Measurements from ENCODE around the gene TRIO.

DNA sequence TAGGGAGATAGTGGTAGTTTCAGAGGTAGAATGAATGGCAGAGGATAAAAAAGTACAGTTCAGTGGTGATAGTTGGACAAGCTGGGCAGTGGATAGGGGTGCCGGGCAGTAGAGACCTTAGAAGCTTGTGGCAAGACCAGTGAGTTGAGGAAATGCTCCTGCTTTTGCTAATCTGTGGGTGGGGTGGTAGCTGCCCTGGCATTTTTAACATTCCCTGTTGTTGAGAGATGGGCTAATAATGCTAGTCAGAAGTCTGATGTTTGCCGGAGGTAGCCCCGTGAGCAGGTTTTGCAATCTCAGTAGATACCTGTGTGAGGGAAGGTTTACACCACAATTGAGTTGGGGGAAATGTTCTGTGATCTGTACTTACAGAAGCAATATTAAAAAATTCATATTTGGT lies 91.1 kb downstream of the TRIO start:
- TF ChIP-seq, protein P1, sequence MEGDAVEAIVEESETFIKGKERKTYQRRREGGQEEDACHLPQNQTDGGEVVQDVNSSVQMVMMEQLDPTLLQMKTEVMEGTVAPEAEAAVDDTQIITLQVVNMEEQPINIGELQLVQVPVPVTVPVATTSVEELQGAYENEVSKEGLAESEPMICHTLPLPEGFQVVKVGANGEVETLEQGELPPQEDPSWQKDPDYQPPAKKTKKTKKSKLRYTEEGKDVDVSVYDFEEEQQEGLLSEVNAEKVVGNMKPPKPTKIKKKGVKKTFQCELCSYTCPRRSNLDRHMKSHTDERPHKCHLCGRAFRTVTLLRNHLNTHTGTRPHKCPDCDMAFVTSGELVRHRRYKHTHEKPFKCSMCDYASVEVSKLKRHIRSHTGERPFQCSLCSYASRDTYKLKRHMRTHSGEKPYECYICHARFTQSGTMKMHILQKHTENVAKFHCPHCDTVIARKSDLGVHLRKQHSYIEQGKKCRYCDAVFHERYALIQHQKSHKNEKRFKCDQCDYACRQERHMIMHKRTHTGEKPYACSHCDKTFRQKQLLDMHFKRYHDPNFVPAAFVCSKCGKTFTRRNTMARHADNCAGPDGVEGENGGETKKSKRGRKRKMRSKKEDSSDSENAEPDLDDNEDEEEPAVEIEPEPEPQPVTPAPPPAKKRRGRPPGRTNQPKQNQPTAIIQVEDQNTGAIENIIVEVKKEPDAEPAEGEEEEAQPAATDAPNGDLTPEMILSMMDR (IDR thresholded peaks at IDR 0.05; ENCODE audit: insufficient read depth, low read length, poor library complexity, severe bottlenecking), result no peak
- no peak for TF ChIP-seq EZH2phosphoT487 (conservative IDR thresholded peaks at IDR 0.05; ENCODE audit: low read length)
